ENCODE results near the gene ATP1A1. TPM values are rescaled to one million over a fixed set of nuclear protein-coding genes. Genes with fewer than 3 reads are reported as not detected.

ATP1A1 gene
- total RNA-seq, 1 experiment from 2014 or later = 286 TPM

DNA sequence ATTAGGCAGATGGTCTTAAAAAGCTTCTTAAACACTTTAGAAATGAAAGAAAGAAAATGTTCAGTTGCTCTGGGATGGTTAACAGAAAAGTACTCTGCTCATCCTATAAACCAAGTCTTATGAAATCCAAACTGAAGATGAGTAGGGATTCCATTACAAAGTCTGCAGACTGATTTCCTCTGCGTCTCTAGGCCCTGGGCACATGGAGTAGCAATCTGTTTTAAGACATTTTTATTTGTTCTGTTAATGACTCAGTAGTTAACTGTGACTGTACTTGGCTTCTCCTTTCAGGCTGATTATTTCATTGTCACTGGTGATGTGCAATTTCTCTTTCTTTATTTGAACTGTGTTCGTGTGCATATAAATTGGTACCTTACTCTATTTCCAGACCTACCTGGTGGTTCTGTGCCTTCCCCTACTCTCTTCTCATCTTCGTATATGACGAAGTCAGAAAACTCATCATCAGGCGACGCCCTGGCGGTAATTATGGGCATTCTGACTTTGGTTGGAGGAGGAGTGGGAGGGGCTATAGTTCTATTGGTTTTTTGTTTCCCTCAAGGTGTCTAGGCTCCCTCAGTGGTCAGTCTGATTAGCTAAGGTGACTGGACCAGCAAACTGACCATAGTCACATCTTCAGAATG lies 30.6 kb downstream of the ATP1A1 start:
- H3K36me3 Mint-ChIP-seq = peaks cover 83% of the 10 kb centered on the region

DNA sequence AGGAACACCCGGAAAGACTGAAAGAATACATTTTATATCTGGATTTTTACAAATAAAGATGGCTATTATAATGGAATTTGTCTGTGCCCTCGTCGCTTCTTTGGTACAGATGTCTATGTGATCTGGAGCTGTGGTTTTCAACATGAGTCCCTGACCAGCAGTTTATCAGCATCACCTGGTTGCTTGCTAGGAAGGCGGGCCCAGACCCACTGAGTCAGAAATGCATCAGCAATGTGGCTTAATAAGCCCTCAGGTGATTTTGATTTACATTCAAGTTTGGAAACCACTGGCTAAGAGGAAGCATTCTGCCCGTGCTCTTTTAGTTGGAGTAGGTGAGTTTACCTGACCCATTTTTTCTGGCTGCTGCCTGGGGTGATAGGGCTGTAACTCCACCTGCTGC lies 31.7 kb downstream of the ATP1A1 start:
- ATAC-seq (no peak), DNase-seq (ENCODE audit: low spot score) (no peak)
- Mint-ChIP-seq H3K36me3 (peaks cover 72% of the 10 kb centered on the region), H3K4me3 (no peak overlapping the region), H3K4me1 (no peaks in the 10 kb centered on the region), H3K9me3 (no peaks in the 10 kb centered on the region), H3K27ac (no peak overlapping the region), H3K27me3 (ENCODE audit: low read depth) (no peaks in the 10 kb centered on the region)
- ChIA-PET POLR2A (no interaction called here), CTCF (no interaction called here)
- TF ChIP-seq RELA (CRISPR knock-in tag; IDR thresholded peaks at IDR 0.05; ENCODE audit: borderline replicate concordance) (no peak), CREB1 (CRISPR knock-in tag; IDR thresholded peaks at IDR 0.05) (no peak)
- TF ChIP-seq, protein P1, sequence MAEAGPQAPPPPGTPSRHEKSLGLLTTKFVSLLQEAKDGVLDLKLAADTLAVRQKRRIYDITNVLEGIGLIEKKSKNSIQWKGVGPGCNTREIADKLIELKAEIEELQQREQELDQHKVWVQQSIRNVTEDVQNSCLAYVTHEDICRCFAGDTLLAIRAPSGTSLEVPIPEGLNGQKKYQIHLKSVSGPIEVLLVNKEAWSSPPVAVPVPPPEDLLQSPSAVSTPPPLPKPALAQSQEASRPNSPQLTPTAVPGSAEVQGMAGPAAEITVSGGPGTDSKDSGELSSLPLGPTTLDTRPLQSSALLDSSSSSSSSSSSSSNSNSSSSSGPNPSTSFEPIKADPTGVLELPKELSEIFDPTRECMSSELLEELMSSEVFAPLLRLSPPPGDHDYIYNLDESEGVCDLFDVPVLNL (CRISPR knock-in tag; IDR thresholded peaks at IDR 0.05; ENCODE audit: borderline replicate concordance, low read depth) = no peak

More for the DNA sequence above, 30.6 kb downstream of the ATP1A1 start:
- no peak for DNase-seq (ENCODE audit: low spot score)
- Mint-ChIP-seq H3K4me3 (no peak overlapping the region), H3K4me1 (no peaks in the 10 kb centered on the region), H3K9me3 (no peaks in the 10 kb centered on the region), H3K27ac (no peak overlapping the region), H3K27me3 (ENCODE audit: low read depth) (no peaks in the 10 kb centered on the region)
- TF ChIP-seq CBFB (CRISPR knock-in tag; IDR thresholded peaks at IDR 0.05; ENCODE audit: low read depth) = no peak
- no peak for TF ChIP-seq FOXK1 (CRISPR knock-in tag; IDR thresholded peaks at IDR 0.05)
- TF ChIP-seq ATF1 (CRISPR knock-in tag; IDR thresholded peaks at IDR 0.05) = no peak
- ATAC-seq = no peak
- ChIA-PET CTCF (interaction anchor here (2.2 to 2.7 kb wide), 3 partner anchors 81 to 264 kb away, joined by 6 to 13 read pairs (median 7); no protein-coding TSS in a partner anchor), POLR2A (no interaction called here)

DNA sequence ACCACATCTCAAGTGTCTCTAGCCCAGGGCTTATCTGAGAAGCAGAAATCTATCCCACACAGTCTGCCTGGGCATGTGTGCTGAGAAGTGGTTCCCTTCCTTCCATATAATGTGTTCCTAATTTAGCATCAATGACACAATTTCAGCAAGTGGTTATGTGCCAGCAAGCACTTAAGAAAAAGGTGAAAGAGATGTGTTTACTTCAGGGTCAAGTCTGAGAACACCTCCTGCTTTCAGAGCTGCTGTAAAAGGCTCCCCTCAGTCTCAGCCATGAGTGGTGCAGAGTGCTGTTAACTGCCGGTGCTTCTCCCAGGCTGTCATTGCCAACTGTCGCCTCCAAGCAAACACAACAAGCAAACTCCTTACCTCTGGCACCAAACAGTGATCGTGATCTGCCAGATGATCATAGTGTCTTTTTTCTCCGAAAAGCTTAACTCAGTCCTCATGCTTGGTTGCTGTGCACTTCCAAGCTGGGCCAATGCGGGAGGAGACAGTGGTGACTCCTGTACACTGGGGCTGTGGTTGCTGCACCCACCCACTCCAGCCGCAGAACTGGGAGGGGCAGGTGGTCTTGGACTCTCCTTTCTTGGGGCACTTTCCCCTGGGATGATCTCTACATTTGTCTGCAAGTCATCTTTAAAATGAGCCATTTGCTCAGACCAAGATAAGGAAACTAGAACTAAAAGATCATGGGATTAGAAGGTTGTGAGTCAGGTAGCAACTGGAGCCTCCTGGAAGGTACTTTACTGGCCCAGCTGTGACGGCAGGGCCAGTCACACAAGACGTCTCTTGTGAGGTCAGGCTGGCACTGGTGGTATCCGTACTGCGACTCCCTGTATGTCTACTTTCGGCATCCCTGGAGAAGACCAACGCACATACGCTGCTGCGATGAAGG lies 32.4 kb downstream of the ATP1A1 start:
- ATAC-seq (no peak), DNase-seq (ENCODE audit: low spot score) (no peak)
- no peaks in the 10 kb centered on the region for H3K27me3 Mint-ChIP-seq (ENCODE audit: low read depth)
- H3K36me3 Mint-ChIP-seq = peaks cover 64% of the 10 kb centered on the region
- 0 out of 2 replicates have a peak overlapping the region, but pooled peaks have one; percentile 19 for H3K27ac Mint-ChIP-seq
- no peaks in the 10 kb centered on the region for H3K9me3 Mint-ChIP-seq
- H3K4me3 Mint-ChIP-seq = no peak overlapping the region
- TF ChIP-seq NR1H2 (CRISPR knock-in tag; IDR thresholded peaks at IDR 0.05) (no peak), RELA (CRISPR knock-in tag; IDR thresholded peaks at IDR 0.05; ENCODE audit: borderline replicate concordance) (no peak), ESRRA (CRISPR knock-in tag; IDR thresholded peaks at IDR 0.05; ENCODE audit: borderline replicate concordance) (no peak)
- H3K4me1 Mint-ChIP-seq = no peaks in the 10 kb centered on the region
- POLR2A ChIA-PET = no interaction called here
- CTCF ChIA-PET = interaction anchor here (1.2 to 1.5 kb wide), 2 partner anchors 80 to 266 kb away, joined by 5 to 9 read pairs; no protein-coding TSS in a partner anchor

DNA sequence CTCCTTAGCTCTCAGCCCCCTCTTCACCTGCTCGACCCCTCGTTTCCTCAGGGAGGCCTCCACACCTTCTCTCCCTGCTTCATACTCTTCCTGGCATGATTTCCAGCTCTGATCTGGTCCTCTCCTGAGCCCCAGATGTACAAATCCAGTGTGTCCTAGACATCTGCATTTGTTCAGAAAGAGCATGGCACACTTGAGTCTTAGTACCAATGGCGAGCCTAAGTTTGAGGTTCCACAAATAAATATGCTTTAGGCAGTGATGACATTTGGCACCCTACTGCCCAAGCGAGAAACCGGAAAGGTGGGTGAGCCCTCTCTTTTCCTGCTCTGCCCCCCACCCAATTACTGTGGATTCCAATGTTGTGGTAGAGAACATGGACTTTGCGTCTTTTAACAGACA lies 34.0 kb downstream of the ATP1A1 start:
- Mint-ChIP-seq H3K9me3 (no peaks in the 10 kb centered on the region), H3K27ac (no peak overlapping the region), H3K36me3 (peaks cover 49% of the 10 kb centered on the region), H3K27me3 (ENCODE audit: low read depth) (no peaks in the 10 kb centered on the region), H3K4me1 (no peaks in the 10 kb centered on the region), H3K4me3 (no peak overlapping the region)
- TF ChIP-seq TCF7 (CRISPR knock-in tag; IDR thresholded peaks at IDR 0.05; ENCODE audit: low read depth) (no peak), HMGA2 (CRISPR knock-in tag; IDR thresholded peaks at IDR 0.05) (no peak), TP53 (CRISPR knock-in tag; IDR thresholded peaks at IDR 0.05) (no peak), ZNF416 (CRISPR knock-in tag; IDR thresholded peaks at IDR 0.05) (no peak), CBFB (CRISPR knock-in tag; IDR thresholded peaks at IDR 0.05; ENCODE audit: low read depth) (no peak), ZNF121 (CRISPR knock-in tag; IDR thresholded peaks at IDR 0.05) (no peak), GABPB1 (CRISPR knock-in tag; IDR thresholded peaks at IDR 0.05) (no peak), KAT7 (CRISPR knock-in tag; IDR thresholded peaks at IDR 0.05; ENCODE audit: borderline replicate concordance) (no peak), ZNF138 (CRISPR knock-in tag; conservative IDR thresholded peaks at IDR 0.05) (no peak), ATF1 (CRISPR knock-in tag; IDR thresholded peaks at IDR 0.05) (no peak), FOXK1 (CRISPR knock-in tag; IDR thresholded peaks at IDR 0.05) (no peak)
- TF ChIP-seq, protein P2, sequence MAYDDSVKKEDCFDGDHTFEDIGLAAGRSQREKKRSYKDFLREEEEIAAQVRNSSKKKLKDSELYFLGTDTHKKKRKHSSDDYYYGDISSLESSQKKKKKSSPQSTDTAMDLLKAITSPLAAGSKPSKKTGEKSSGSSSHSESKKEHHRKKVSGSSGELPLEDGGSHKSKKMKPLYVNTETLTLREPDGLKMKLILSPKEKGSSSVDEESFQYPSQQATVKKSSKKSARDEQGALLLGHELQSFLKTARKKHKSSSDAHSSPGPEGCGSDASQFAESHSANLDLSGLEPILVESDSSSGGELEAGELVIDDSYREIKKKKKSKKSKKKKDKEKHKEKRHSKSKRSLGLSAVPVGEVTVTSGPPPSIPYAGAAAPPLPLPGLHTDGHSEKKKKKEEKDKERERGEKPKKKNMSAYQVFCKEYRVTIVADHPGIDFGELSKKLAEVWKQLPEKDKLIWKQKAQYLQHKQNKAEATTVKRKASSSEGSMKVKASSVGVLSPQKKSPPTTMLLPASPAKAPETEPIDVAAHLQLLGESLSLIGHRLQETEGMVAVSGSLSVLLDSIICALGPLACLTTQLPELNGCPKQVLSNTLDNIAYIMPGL (CRISPR knock-in tag; IDR thresholded peaks at IDR 0.05) = no peak
- TF ChIP-seq, protein P3, sequence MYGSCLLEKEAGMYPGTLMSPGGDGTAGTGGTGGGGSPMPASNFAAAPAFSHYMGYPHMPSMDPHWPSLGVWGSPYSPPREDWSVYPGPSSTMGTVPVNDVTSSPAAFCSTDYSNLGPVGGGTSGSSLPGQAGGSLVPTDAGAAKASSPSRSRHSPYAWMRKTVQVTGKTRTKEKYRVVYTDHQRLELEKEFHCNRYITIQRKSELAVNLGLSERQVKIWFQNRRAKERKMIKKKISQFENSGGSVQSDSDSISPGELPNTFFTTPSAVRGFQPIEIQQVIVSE (CRISPR knock-in tag; IDR thresholded peaks at IDR 0.05; ENCODE audit: borderline replicate concordance) = no peak
- TF ChIP-seq, protein P4, sequence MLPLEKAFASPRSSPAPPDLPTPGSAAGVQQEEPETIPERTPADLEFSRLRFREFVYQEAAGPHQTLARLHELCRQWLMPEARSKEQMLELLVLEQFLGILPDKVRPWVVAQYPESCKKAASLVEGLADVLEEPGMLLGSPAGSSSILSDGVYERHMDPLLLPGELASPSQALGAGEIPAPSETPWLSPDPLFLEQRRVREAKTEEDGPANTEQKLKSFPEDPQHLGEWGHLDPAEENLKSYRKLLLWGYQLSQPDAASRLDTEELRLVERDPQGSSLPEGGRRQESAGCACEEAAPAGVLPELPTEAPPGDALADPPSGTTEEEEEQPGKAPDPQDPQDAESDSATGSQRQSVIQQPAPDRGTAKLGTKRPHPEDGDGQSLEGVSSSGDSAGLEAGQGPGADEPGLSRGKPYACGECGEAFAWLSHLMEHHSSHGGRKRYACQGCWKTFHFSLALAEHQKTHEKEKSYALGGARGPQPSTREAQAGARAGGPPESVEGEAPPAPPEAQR (CRISPR knock-in tag; IDR thresholded peaks at IDR 0.05) = no peak
- TF ChIP-seq, protein P5, sequence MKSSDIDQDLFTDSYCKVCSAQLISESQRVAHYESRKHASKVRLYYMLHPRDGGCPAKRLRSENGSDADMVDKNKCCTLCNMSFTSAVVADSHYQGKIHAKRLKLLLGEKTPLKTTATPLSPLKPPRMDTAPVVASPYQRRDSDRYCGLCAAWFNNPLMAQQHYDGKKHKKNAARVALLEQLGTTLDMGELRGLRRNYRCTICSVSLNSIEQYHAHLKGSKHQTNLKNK (CRISPR knock-in tag; IDR thresholded peaks at IDR 0.05) = no peak
- CTCF ChIA-PET = interaction anchor here (1.5 kb wide), 1 partner anchor 78 kb away, joined by 9 read pairs; no protein-coding TSS in a partner anchor
- DNase-seq (ENCODE audit: low spot score) (no peak), ATAC-seq (no peak)
- POLR2A ChIA-PET = no interaction called here
